GM12878 (cell line): Measurements from ENCODE around the gene SLC25A17.

Experiments used
- CTCF ChIP-seq, 3 experiments: IDR thresholded peaks in 2 of 3; conservative IDR thresholded peaks in 1 of 3; 2 replicates each; pipeline ENCODE4 v1.5.1; 2011; ENCODE audit warnings: low read depth in 3 of 3, low read length in 3 of 3, mild to moderate bottlenecking in 3 of 3, control low read depth in 2 of 3, moderate library complexity in 2 of 3, inconsistent platforms in 1 of 3, mixed read lengths in 1 of 3; ENCODE audit not compliant: control insufficient read depth in 2 of 3, insufficient read depth in 1 of 3; ENCODE audit errors: extremely low read depth in 1 of 3
- ESRRA ChIP-seq: IDR thresholded peaks from 2 replicates; pipeline ENCODE4 v1.6.1; 2012; ENCODE audit warnings: mild to moderate bottlenecking, low read length, improper control_type of control experiment
- FOS ChIP-seq: IDR thresholded peaks from 3 replicates; pipeline ENCODE4 v1.6.1; 2011; ENCODE audit warnings: borderline replicate concordance; ENCODE audit not compliant: insufficient read length; ENCODE audit errors: extremely low read depth
- POLR2A ChIP-seq: IDR thresholded peaks from 2 replicates; pipeline ENCODE4 v1.6.1; 2011; ENCODE audit warnings: low read depth, mild to moderate bottlenecking, low read length

- TF ChIP-seq FOS, result no peak
- no peak for TF ChIP-seq ESRRA
- no peak for TF ChIP-seq CTCF (IDR thresholded peaks at IDR 0.05 in 2 of 3, conservative IDR thresholded peaks at IDR 0.05 in 1 of 3; ENCODE audit: control insufficient read depth in 2 of 3, extremely low read depth in 1 of 3, insufficient read depth in 1 of 3, low read depth in 3 of 3, low read length in 3 of 3)
- TF ChIP-seq POLR2A, result 0 out of 2 replicates have a peak, but pooled peaks have one; percentile 40
Observed at GRCh38 chr22:40817737-40818136, 1.4 kb downstream of the SLC25A17 start.
